ENCODE data around the gene ARX.

Gene ARX

DNA sequence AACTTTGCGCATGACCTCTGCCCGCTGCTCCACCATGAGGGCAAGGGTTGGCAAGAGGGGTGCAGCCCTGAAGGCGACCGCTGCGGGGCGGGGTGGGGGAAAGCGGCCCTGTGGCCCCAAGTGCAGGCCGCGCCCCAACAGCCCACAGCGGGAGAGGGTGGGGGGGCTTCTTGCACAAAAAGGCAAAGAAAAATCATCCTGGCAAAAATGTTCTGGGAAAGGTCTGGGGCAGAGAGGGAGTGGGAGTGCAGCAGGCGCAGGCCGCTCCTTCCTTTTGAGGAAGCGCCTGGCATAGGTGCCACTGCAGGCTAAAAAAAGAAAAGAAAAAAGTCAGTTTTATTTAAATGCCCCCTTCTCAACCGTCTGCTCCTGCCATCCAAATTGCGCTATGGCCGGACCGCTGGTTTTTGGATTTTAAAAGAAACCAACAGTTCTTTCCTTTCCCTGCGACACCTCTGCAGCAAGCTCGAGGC lies 1.4 kb downstream of the ARX start:
- TF ChIP-seq POLR2AphosphoS5 (IDR thresholded peaks at IDR 0.05; ENCODE audit: low read depth, low read length), result no peak
- no peak for TF ChIP-seq POLR2A (IDR thresholded peaks at IDR 0.05; ENCODE audit: low read depth, low read length)
- TF ChIP-seq TAF1 (IDR thresholded peaks at IDR 0.05; ENCODE audit: borderline replicate concordance, low read depth, low read length), result no peak
- DNase-seq (ENCODE audit: insufficient read length) (no peak), FAIRE-seq (no peak)

GRCh38 chrX:25013632-25014365 lies 2.0 kb downstream of the ARX start:
- DNase-seq (ENCODE audit: insufficient read length), result no peak
- TF ChIP-seq POLR2A (IDR thresholded peaks at IDR 0.05; ENCODE audit: low read depth, low read length), result no peak
- TF ChIP-seq POLR2AphosphoS5 (IDR thresholded peaks at IDR 0.05; ENCODE audit: low read depth, low read length), result no peak
- TF ChIP-seq TAF1 (IDR thresholded peaks at IDR 0.05; ENCODE audit: borderline replicate concordance, low read depth, low read length), result no peak
- no peak for FAIRE-seq

DNA sequence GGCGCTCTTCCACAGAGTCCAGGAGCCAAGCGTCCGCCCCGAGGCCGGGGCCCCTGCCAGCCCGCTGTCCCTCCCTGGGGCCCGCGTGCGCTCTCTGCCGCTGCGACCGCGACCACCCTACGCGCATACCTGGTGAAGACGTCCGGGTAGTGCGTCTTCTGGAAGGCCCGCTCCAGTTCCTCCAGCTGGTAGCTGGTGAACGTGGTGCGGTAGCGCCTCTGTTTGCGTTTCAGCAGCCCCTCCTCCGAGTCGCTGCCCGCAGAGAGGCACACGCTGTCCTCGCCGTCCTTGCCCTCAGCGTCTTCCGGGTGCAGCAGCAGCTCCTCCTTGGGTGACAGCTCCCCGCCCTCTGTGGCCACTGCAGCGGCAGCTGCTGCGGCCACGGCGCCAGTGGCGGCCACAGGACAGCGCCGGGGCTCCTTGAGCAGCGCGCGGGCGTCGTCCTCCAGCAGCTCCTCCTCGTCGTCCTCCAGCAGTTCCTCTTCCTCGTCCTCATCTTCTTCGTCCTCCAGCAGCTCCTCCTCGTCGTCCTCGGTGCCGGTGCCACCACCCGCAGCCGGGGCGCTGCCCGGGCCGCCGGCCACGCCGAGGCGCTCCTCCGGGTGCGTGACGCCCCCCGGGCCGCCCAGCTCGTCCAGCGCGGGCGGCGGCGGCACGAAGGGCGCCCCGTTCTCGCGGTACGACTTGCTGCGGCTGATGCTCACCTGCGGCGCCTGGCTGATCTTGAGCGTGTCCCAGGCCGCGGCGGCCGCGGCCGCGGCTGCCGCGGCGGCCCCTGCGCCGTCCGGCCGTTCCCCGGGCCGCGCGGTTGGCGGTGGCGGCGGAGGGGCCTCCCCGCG lies 2.8 kb downstream of the ARX start:
- no peak for FAIRE-seq
- TF ChIP-seq TAF1 (IDR thresholded peaks at IDR 0.05; ENCODE audit: borderline replicate concordance, low read depth, low read length) (no peak), POLR2A (IDR thresholded peaks at IDR 0.05; ENCODE audit: low read depth, low read length) (no peak), POLR2AphosphoS5 (IDR thresholded peaks at IDR 0.05; ENCODE audit: low read depth, low read length) (no peak)
- no peak for DNase-seq (ENCODE audit: insufficient read length)

DNA sequence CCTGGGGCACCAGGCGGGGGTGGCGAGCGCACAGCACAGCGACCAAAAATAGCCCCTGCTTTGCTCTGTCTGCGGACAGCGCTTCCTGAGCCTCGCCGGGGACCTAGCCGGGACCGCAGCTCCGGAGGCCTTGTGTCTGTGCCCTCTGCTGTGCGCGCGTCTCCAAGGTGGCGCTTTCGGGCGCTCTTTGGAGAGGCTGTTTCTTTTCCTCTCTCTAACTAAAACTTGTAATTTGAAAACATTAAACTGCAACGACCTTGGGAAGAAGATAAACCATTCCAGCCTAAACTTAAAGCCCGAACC lies 3.4 kb downstream of the ARX start:
- no peak for FAIRE-seq
- TF ChIP-seq TAF1 (IDR thresholded peaks at IDR 0.05; ENCODE audit: borderline replicate concordance, low read depth, low read length), result no peak
- TF ChIP-seq POLR2A (IDR thresholded peaks at IDR 0.05; ENCODE audit: low read depth, low read length), result no peak
- TF ChIP-seq POLR2AphosphoS5 (IDR thresholded peaks at IDR 0.05; ENCODE audit: low read depth, low read length), result no peak
- no peak for DNase-seq (ENCODE audit: insufficient read length)

GRCh38 chrX:25011589-25012432 lies 4.0 kb downstream of the ARX start:
- FAIRE-seq, result no peak
- TF ChIP-seq POLR2AphosphoS5 (IDR thresholded peaks at IDR 0.05; ENCODE audit: low read depth, low read length) (no peak), TAF1 (IDR thresholded peaks at IDR 0.05; ENCODE audit: borderline replicate concordance, low read depth, low read length) (no peak), POLR2A (IDR thresholded peaks at IDR 0.05; ENCODE audit: low read depth, low read length) (no peak)
- no peak for DNase-seq (ENCODE audit: insufficient read length)

- no peak for FAIRE-seq
- TF ChIP-seq POLR2AphosphoS5 (IDR thresholded peaks at IDR 0.05; ENCODE audit: low read depth, low read length) (no peak), TAF1 (IDR thresholded peaks at IDR 0.05; ENCODE audit: borderline replicate concordance, low read depth, low read length) (no peak), POLR2A (IDR thresholded peaks at IDR 0.05; ENCODE audit: low read depth, low read length) (no peak)
- DNase-seq (ENCODE audit: insufficient read length), result no peak
Measured at GRCh38 chrX:25010784-25011588, 4.8 kb downstream of the ARX start.

DNA sequence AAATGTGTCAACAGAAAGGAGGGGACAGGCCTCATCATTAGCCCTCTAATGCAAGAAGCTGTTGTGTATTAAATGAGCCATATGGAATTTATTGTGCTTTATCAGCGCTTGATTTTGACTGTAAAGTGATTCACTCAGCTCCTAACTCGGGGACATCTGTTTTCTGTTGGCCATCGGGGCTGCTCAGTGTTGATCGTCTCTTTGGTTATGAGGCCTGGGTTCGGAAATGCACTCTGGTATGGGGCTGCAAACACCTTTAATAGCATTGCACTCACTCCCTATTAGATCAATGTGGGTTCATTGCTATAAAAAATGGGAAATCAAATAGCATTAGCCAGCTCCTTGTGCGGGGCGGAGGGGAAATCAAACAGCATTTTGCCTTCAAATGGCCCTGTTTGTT lies 6.4 kb downstream of the ARX start:
- DNase-seq (ENCODE audit: insufficient read length) (no peak), FAIRE-seq (no peak)
- no peak for TF ChIP-seq POLR2AphosphoS5 (IDR thresholded peaks at IDR 0.05; ENCODE audit: low read depth, low read length)
- no peak for TF ChIP-seq POLR2A (IDR thresholded peaks at IDR 0.05; ENCODE audit: low read depth, low read length)
- no peak for TF ChIP-seq TAF1 (IDR thresholded peaks at IDR 0.05; ENCODE audit: borderline replicate concordance, low read depth, low read length)

DNA sequence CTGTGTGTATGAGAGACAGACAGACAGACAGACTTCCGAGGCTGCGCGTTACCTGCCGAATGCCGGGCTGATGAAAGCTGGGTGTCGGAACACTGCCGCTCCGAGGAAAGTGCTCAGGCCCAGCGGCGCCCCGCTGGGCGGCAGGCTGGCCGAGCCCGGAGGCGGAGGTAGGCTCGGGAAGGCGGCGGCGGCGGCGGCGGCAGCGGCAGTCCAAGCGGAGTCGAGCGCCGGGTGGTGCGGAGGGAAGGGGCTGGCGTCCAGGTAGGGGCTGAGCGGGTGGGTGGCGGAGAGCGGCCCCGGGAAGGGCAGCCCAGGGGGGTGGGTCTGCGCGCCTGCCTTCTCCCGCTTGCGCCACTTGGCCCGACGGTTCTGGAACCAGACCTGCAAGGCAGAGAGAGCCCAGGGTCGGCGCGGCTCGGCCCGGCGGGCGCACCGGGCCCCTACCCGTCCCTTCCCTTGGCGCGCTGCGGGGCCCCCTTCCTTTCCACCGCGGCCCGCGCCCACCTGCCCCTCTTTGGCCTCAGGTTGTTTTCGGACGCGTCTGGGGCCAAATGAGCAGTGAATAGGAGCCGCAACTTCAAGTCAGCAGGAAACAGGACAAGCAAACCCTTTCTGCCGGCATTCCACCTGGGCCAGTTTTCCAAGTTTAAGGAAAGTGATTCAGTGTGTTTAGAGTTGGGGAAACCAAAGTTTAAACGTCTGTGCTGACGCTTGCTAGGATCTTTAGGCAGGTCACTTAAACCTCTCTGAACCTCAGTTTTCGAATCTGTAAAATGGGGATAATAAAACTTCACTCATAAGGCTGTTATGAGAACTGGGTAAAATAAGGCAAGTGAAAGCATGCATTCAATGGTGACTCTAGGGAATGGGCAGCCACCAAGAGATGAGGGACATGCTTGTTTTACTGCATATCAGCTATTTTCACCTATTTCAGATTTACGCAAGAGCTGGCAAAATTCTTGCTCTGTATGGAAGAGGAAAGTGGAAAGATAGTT lies 8.4 kb downstream of the ARX start:
- DNase-seq (ENCODE audit: insufficient read length) (no peak), FAIRE-seq (no peak)
- TF ChIP-seq POLR2AphosphoS5 (IDR thresholded peaks at IDR 0.05; ENCODE audit: low read depth, low read length) (no peak), TAF1 (IDR thresholded peaks at IDR 0.05; ENCODE audit: borderline replicate concordance, low read depth, low read length) (no peak), POLR2A (IDR thresholded peaks at IDR 0.05; ENCODE audit: low read depth, low read length) (no peak)

- DNase-seq (ENCODE audit: insufficient read length) (no peak), FAIRE-seq (no peak)
Measured at GRCh38 chrX:25006586-25007058, 9.1 kb downstream of the ARX start.

More at GRCh38 chrX:25006586-25007058, 9.1 kb downstream of the ARX start:
- TF ChIP-seq POLR2AphosphoS5 (IDR thresholded peaks at IDR 0.05; ENCODE audit: low read depth, low read length) (no peak), TAF1 (IDR thresholded peaks at IDR 0.05; ENCODE audit: borderline replicate concordance, low read depth, low read length) (no peak), POLR2A (IDR thresholded peaks at IDR 0.05; ENCODE audit: low read depth, low read length) (no peak)
